Adrenal gland (tissue), 12 donors: ENCODE results near the gene RGS12. TPM values are rescaled to one million over a fixed set of nuclear protein-coding genes. Genes with fewer than 3 reads are reported as not detected.

ENCODE experiments used
- DNase-seq, 7 donors: peaks; one replicate each; pipeline ENCODE4 v3.0.0-alpha.2; 2019 to 2020
- H3K27ac ChIP-seq, 5 donors: fragments of 200-600 bp; sonication (generic) in 4 of 5; 1 replicate in 3 of 5; 2 replicates in 2 of 5; pipeline versions ENCODE4 v1.5.1 to v1.8.0; 2016 to 2020; ENCODE audit warnings: mild to moderate bottlenecking in 1 of 5
- H3K27me3 ChIP-seq: fragments of 200-600 bp; 2 replicates; pipeline ENCODE4 v1.8.0; 2021
- H3K36me3 ChIP-seq, 2 donors: fragments of 200-600 bp; replicated peaks in 1 of 2; 1 replicate in 1 of 2; 2 replicates in 1 of 2; pipeline versions ENCODE4 v1.5.1 to v1.8.0; 2018 to 2022
- H3K4me1 ChIP-seq, 2 donors: fragments of 200-600 bp; replicated peaks in 1 of 2; 1 replicate in 1 of 2; 2 replicates in 1 of 2; pipeline versions ENCODE4 v1.5.1 to v1.8.0; 2018 to 2021
- H3K4me3 ChIP-seq, 4 donors: fragments of 200-600 bp; sonication (generic) in 3 of 4; one replicate each; pipeline ENCODE4 v1.5.1; 2016 to 2018
- H3K9me3 ChIP-seq, 3 donors: fragments of 200-600 bp; sonication (generic) in 1 of 3; replicated peaks in 1 of 3; 1 replicate in 2 of 3; 2 replicates in 1 of 3; pipeline versions ENCODE4 v1.5.1 to v1.8.0; 2016 to 2021
- CTCF ChIP-seq, 6 experiments: fragments of 450-650 bp in 4 of 6; fragments of 200-600 bp in 2 of 6; sonication (generic) in 1 of 6; IDR thresholded peaks; 1 replicate in 5 of 6; 2 replicates in 1 of 6; pipeline versions ENCODE4 v1.5.1 to v1.8.0; 2016 to 2021; ENCODE audit warnings: antibody characterized with exemption in 6 of 6, mild to moderate bottlenecking in 2 of 6, moderate library complexity in 1 of 6
- POLR2A ChIP-seq, 2 donors: fragments of 450-650 bp; IDR thresholded peaks; one replicate each; pipeline ENCODE4 v1.6.1; 2017; ENCODE audit warnings: antibody characterized with exemption in 2 of 2, mild to moderate bottlenecking in 2 of 2, moderate library complexity in 1 of 2
- WGBS, 4 donors: extraction: QIAGEN DNeasy Blood & Tissue Kit in 2 of 4; methylation state at CpG; one replicate each; pipeline versions ENCODE4 v1.1.5 to v1.1.7; 2013 to 2017; 5-methylcytosine and 5-hydroxymethylcytosine counted together
- intact Hi-C, 2 donors: fragments of 100-400 bp; cut with DNase I; formaldehyde crosslinking; loops; one replicate each; pipeline versions ENCODE4 v1.14.1 to v1.15.0; 2022 to 2023
- polyA plus RNA-seq, 3 donors: library from polyadenylated mRNA; stranded (reverse); fragments of 200-250 nt in 2 of 3; fragments of 350-450 nt in 1 of 3; fragmentation: Illumina TruSeq in 1 of 3; extraction: RNeasy Lipid Tissue Mini Kit (QIAGEN cat#74804) in 1 of 3; gene quantifications; one replicate each; pipeline ENCODE4 v1.2.3, GENCODE V29; 2013 to 2014
- total RNA-seq, 9 donors: library from RNA; depleted of rRNA in 4 of 9; stranded (reverse); fragments of >200 nt in 4 of 9; fragments of 120-200 nt in 1 of 9; fragmentation: NEBNext Ultra II Directional in 1 of 9; extraction: Animal tissue kit (Norgen Biotek cat#: 25700) in 1 of 9; gene quantifications; one replicate each; pipeline versions ENCODE4 v1.1.0 to v1.2.4, GENCODE V29; 2013 to 2023
- donor health status: healthy with polysubstance abuse.
- donor health status: Bipolar disorder and iron deficiency.
- donor health status: DM: yes; HTN: yes; CAD: no.
- donor health status: DM: no; HTN: no; CAD: no.
- donor health status: DM: no; HTN: no; CAD: no.
- donor health status: DM: yes; HTN: yes; CAD: no.

The RGS12 gene
- total and polyA plus RNA-seq, 12 donors: 8.2 to 73.9 (median 21.9) TPM

GRCh38 chr4:3280466-3280865, 12.4 kb upstream of the RGS12 start:
- DNase-seq: no peak
- no peak overlapping the region for H3K4me3 ChIP-seq
- TF ChIP-seq CTCF (IDR thresholded peaks at IDR 0.05): no peak
- no peak for TF ChIP-seq POLR2A (IDR thresholded peaks at IDR 0.05)
- H3K9me3 ChIP-seq: no peaks in the 10 kb centered on the region
- H3K4me1 ChIP-seq: no peaks in the 10 kb centered on the region
- H3K36me3 ChIP-seq: no peaks in the 10 kb centered on the region
- WGBS, 4 donors: 80 to 97% (median 85%) methylated on average over 3 of the region's 3 CpGs
- intact Hi-C loops: no loop called here
- H3K27me3 ChIP-seq: no peaks in the 10 kb centered on the region
- no peak overlapping the region for H3K27ac ChIP-seq

GRCh38 chr4:3283483-3283882, 9.3 kb upstream of the RGS12 start:
- Histone ChIP-seq H3K9me3 (no peaks in the 10 kb centered on the region), H3K27ac (no peak overlapping the region), H3K4me1 (no peaks in the 10 kb centered on the region), H3K4me3 (no peak overlapping the region), H3K36me3 (no peaks in the 10 kb centered on the region), H3K27me3 (no peaks in the 10 kb centered on the region)
- intact Hi-C loops: no loop called here
- TF ChIP-seq POLR2A (IDR thresholded peaks at IDR 0.05): no peak
- TF ChIP-seq CTCF (IDR thresholded peaks at IDR 0.05): no peak
- no peak for DNase-seq
- 72 to 85% (median 77%) methylated on average over 6 of the region's 6 CpGs for WGBS, 4 donors

- Histone ChIP-seq H3K27ac (no peak overlapping the region), H3K9me3 (no peaks in the 10 kb centered on the region), H3K36me3 (no peaks in the 10 kb centered on the region), H3K4me3 (no peak overlapping the region), H3K4me1 (no peaks in the 10 kb centered on the region), H3K27me3 (no peaks in the 10 kb centered on the region)
- intact Hi-C loops: no loop called here
- DNase-seq: peak in 2 of 7 donors; percentile 11 to 45
- WGBS, 4 donors: 65 to 82% (median 73%) methylated on average over 6 to 13 of the region's 13 CpGs
- TF ChIP-seq POLR2A (IDR thresholded peaks at IDR 0.05): no peak
- TF ChIP-seq CTCF (IDR thresholded peaks at IDR 0.05): no peak
These were observed 8.9 kb upstream of the RGS12 start for GRCh38 chr4:3283916-3284315.

GRCh38 chr4:3284734-3285557, 7.9 kb upstream of the RGS12 start:
- peak in 2 of 7 donors; percentile 14 to 40 for DNase-seq
- WGBS, 4 donors: 79 to 87% (median 82%) methylated on average over 19 to 24 of the region's 24 CpGs
- no peaks in the 10 kb centered on the region for H3K9me3 ChIP-seq
- H3K36me3 ChIP-seq: no peaks in the 10 kb centered on the region
- no peak overlapping the region for H3K27ac ChIP-seq
- no peaks in the 10 kb centered on the region for H3K27me3 ChIP-seq
- intact Hi-C loops: no loop called here
- TF ChIP-seq POLR2A (IDR thresholded peaks at IDR 0.05) (no peak), CTCF (IDR thresholded peaks at IDR 0.05) (no peak)
- H3K4me1 ChIP-seq: no peaks in the 10 kb centered on the region
- no peak overlapping the region for H3K4me3 ChIP-seq
